ENCODE results near the gene PRR20G. TPM values are rescaled to one million over a fixed set of nuclear protein-coding genes. Genes with fewer than 3 reads are reported as not detected.

The PRR20G gene
- total RNA-seq, 1 donor = not detected

- Histone ChIP-seq H3K36me3 (ENCODE audit: insufficient read depth, low read length) (no peaks in the 10 kb centered on the region), H4K20me1 (ENCODE audit: insufficient read depth, low read length) (no peaks in the 10 kb centered on the region), H3K27ac (ENCODE audit: low read depth, low read length) (no peak overlapping the region), H3K27me3 (ENCODE audit: insufficient read depth, low read length) (peaks cover 8% of the 10 kb centered on the region), H3K4me2 (ENCODE audit: insufficient read depth, low read length) (no peak overlapping the region), H3K4me3 (ENCODE audit: insufficient read depth, low read length) (no peak overlapping the region), H2AFZ (ENCODE audit: low read length) (no peak overlapping the region), H3K9me3 (ENCODE audit: low read depth, low read length) (no peaks in the 10 kb centered on the region), H3K79me2 (ENCODE audit: insufficient read depth, low read length) (no peaks in the 10 kb centered on the region), H3K4me1 (ENCODE audit: insufficient read depth, low read length) (no peaks in the 10 kb centered on the region)
- no peak for DNase-seq (ENCODE audit: insufficient read length, low spot score, missing footprints)
- no peak for TF ChIP-seq CTCF (IDR thresholded peaks at IDR 0.05; ENCODE audit: extremely low read depth, low read depth, low read length)
Measured at GRCh38 chr3:127291611-127292010, 3.8 kb upstream of the PRR20G start.

- H3K4me3 ChIP-seq (ENCODE audit: insufficient read depth, low read length) = no peak overlapping the region
- TF ChIP-seq CTCF (IDR thresholded peaks at IDR 0.05; ENCODE audit: extremely low read depth, low read depth, low read length) = no peak
- no peaks in the 10 kb centered on the region for H4K20me1 ChIP-seq (ENCODE audit: insufficient read depth, low read length)
- no peaks in the 10 kb centered on the region for H3K9me3 ChIP-seq (ENCODE audit: low read depth, low read length)
- H3K79me2 ChIP-seq (ENCODE audit: insufficient read depth, low read length) = no peaks in the 10 kb centered on the region
- H3K36me3 ChIP-seq (ENCODE audit: insufficient read depth, low read length) = no peaks in the 10 kb centered on the region
- H3K27me3 ChIP-seq (ENCODE audit: insufficient read depth, low read length) = peaks cover 8% of the 10 kb centered on the region
- no peak overlapping the region for H3K27ac ChIP-seq (ENCODE audit: low read depth, low read length)
- no peaks in the 10 kb centered on the region for H3K4me1 ChIP-seq (ENCODE audit: insufficient read depth, low read length)
- no peak overlapping the region for H3K4me2 ChIP-seq (ENCODE audit: insufficient read depth, low read length)
- no peak for DNase-seq (ENCODE audit: insufficient read length, low spot score, missing footprints)
- no peak overlapping the region for H2AFZ ChIP-seq (ENCODE audit: low read length)
Measured at GRCh38 chr3:127291114-127291513, 3.3 kb upstream of the PRR20G start.

DNA sequence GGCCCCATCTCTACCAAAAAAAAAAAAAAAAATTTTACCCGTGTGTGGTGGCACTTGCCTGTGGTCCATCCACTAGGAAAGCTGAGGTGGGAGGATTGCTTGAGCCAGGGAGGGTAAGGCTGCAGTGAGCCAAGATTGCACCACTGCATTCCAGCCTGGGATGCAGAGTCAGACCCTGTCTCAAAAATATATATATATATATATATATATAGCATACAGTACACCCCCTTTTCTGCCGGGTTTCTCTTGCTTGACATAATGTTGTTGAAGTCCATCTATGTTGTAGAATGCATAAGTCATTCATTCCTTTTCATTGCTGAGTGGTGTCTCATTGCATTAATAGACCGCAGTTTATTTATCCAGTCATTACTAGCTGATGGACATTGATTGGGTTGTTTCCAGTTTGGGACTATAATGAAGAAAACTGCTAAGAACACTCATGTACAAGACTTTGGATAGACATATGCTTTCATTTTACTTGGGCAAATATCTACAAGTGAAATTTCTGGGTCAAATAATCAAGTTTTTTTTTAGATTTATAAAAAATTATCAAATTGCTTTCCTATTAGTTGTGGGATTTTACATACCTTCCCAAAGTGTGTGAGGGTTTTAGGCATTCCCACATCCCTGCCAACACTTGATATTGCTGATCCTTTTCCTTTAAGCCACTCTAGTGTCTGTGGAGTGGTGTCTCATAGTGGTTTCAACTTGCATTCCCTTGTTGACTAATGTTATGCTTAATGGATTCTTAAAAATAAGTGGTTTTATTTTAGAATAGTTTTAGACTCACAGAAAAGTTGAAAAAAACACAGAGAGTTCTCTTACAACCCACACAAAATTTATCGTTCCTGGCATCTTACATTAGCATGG lies 2.1 kb upstream of the PRR20G start:
- no peak for TF ChIP-seq CTCF (IDR thresholded peaks at IDR 0.05; ENCODE audit: extremely low read depth, low read depth, low read length)
- no peak overlapping the region for H3K4me3 ChIP-seq (ENCODE audit: insufficient read depth, low read length)
- H3K79me2 ChIP-seq (ENCODE audit: insufficient read depth, low read length) = no peaks in the 10 kb centered on the region
- no peaks in the 10 kb centered on the region for H3K9me3 ChIP-seq (ENCODE audit: low read depth, low read length)
- DNase-seq (ENCODE audit: insufficient read length, low spot score, missing footprints) = no peak
- H4K20me1 ChIP-seq (ENCODE audit: insufficient read depth, low read length) = no peaks in the 10 kb centered on the region
- H3K4me2 ChIP-seq (ENCODE audit: insufficient read depth, low read length) = no peak overlapping the region
- H3K27me3 ChIP-seq (ENCODE audit: insufficient read depth, low read length) = peaks cover 9% of the 10 kb centered on the region
- no peak overlapping the region for H2AFZ ChIP-seq (ENCODE audit: low read length)
- H3K27ac ChIP-seq (ENCODE audit: low read depth, low read length) = no peak overlapping the region
- H3K4me1 ChIP-seq (ENCODE audit: insufficient read depth, low read length) = no peaks in the 10 kb centered on the region
- H3K36me3 ChIP-seq (ENCODE audit: insufficient read depth, low read length) = no peaks in the 10 kb centered on the region

GRCh38 chr3:127288921-127289705 lies 1.3 kb upstream of the PRR20G start:
- Histone ChIP-seq H3K36me3 (ENCODE audit: insufficient read depth, low read length) (no peaks in the 10 kb centered on the region), H4K20me1 (ENCODE audit: insufficient read depth, low read length) (no peaks in the 10 kb centered on the region), H3K27ac (ENCODE audit: low read depth, low read length) (no peak overlapping the region), H3K4me2 (ENCODE audit: insufficient read depth, low read length) (no peak overlapping the region), H2AFZ (ENCODE audit: low read length) (no peak overlapping the region), H3K27me3 (ENCODE audit: insufficient read depth, low read length) (peaks cover 6% of the 10 kb centered on the region), H3K4me1 (ENCODE audit: insufficient read depth, low read length) (no peaks in the 10 kb centered on the region), H3K79me2 (ENCODE audit: insufficient read depth, low read length) (no peaks in the 10 kb centered on the region), H3K9me3 (ENCODE audit: low read depth, low read length) (no peaks in the 10 kb centered on the region), H3K4me3 (ENCODE audit: insufficient read depth, low read length) (no peak overlapping the region)
- no peak for TF ChIP-seq CTCF (IDR thresholded peaks at IDR 0.05; ENCODE audit: extremely low read depth, low read depth, low read length)
- DNase-seq (ENCODE audit: insufficient read length, low spot score, missing footprints) = no peak

Data from osteoblast (primary cell).